HepG2 (cell line): ENCODE data around the gene IL11RA. TPM values are rescaled to one million over a fixed set of nuclear protein-coding genes. Genes with fewer than 3 reads are reported as not detected.

Experiments used
- AKAP8 ChIP-seq: sonication (generic); formaldehyde crosslinking; IDR thresholded peaks from 2 replicates; pipeline ENCODE4 v1.5.1; 2020; ENCODE audit warnings: mild to moderate bottlenecking, missing genetic modification reagents
- EEA1 ChIP-seq: sonication (generic); formaldehyde crosslinking; IDR thresholded peaks from 2 replicates; pipeline ENCODE4 v1.5.1; 2020; ENCODE audit warnings: mild to moderate bottlenecking, missing genetic modification reagents, borderline replicate concordance
- IKZF1 ChIP-seq: fragments of 450-650 bp; IDR thresholded peaks from 2 replicates; pipeline ENCODE4 v1.7.1; 2016
- KDM2A ChIP-seq: sonication (generic); formaldehyde crosslinking; IDR thresholded peaks from 2 replicates; pipeline ENCODE4 v1.4.0; 2020; ENCODE audit warnings: low read depth, missing genetic modification reagents, borderline replicate concordance
- MED8 ChIP-seq: sonication (generic); formaldehyde crosslinking; IDR thresholded peaks from 2 replicates; pipeline ENCODE4 v1.8.1; 2023; ENCODE audit warnings: mild to moderate bottlenecking, missing genetic modification reagents; ENCODE audit not compliant: insufficient replicate concordance
- MIER3 ChIP-seq: IDR thresholded peaks from 2 replicates; pipeline ENCODE4 v1.6.1; 2016; ENCODE audit warnings: missing compliant biosample characterization, borderline replicate concordance
- SOX5 ChIP-seq: IDR thresholded peaks from 2 replicates; pipeline ENCODE4 v1.6.1; 2016; ENCODE audit warnings: borderline replicate concordance
- SP4 ChIP-seq: sonication (generic); formaldehyde crosslinking; IDR thresholded peaks from 2 replicates; pipeline ENCODE4 v1.8.1; 2023; ENCODE audit warnings: mild to moderate bottlenecking, missing genetic modification reagents
- TAF15 ChIP-seq: fragments of 200-400 bp; formaldehyde crosslinking; IDR thresholded peaks from one replicate; pipeline ENCODE4 v1.6.1; 2018; ENCODE audit warnings: mild to moderate bottlenecking, low read depth, low read length; ENCODE audit not compliant: poor library complexity, severe bottlenecking
- ZBTB7A ChIP-seq: sonication (generic); formaldehyde crosslinking; IDR thresholded peaks from 2 replicates; pipeline ENCODE4 v1.8.0; 2022; ENCODE audit warnings: mild to moderate bottlenecking, missing genetic modification reagents
- ZNF678 ChIP-seq: sonication (generic); formaldehyde crosslinking; IDR thresholded peaks from 2 replicates; pipeline ENCODE4 v1.4.0; 2020; ENCODE audit warnings: mild to moderate bottlenecking, missing genetic modification reagents
- ZNF816 ChIP-seq: sonication (generic); formaldehyde crosslinking; IDR thresholded peaks from 2 replicates; pipeline ENCODE4 v1.8.0; 2022; ENCODE audit warnings: missing genetic modification reagents, mild to moderate bottlenecking, borderline replicate concordance
- ZSCAN22 ChIP-seq: sonication (generic); formaldehyde crosslinking; IDR thresholded peaks from 2 replicates; pipeline ENCODE4 v1.4.0; 2020; ENCODE audit warnings: mild to moderate bottlenecking, missing genetic modification reagents
- polyA plus RNA-seq, 8 experiments: library from polyadenylated mRNA; depleted of rRNA in 3 of 8; stranded (reverse) in 7 of 8; unstranded in 1 of 8; fragments of >200 nt; fragmentation: Illumina TruSeq in 4 of 8; extraction: Trizol in 4 of 8; gene quantifications; 2 replicates each; pipeline versions ENCODE4 v1.2.1 to v1.2.3, GENCODE V29; 2011 to 2016; ENCODE audit warnings: low read depth in 4 of 8, missing spikeins in 1 of 8, mixed read lengths in 1 of 8; ENCODE audit not compliant: insufficient read depth in 1 of 8
- total RNA-seq, 5 experiments: library from RNA; depleted of rRNA; stranded (reverse); fragments of >200 nt; fragmentation: Illumina TruSeq; extraction: Trizol; gene quantifications; 2 replicates each; pipeline ENCODE4 v1.2.3, GENCODE V29; 2016; ENCODE audit warnings: low read depth in 1 of 5
- TF ChIP-seq, protein P1 (sequence below): sonication (generic); formaldehyde crosslinking; IDR thresholded peaks from 2 replicates; pipeline ENCODE4 v1.9.0; 2021; ENCODE audit warnings: missing genetic modification reagents, borderline replicate concordance
- TF ChIP-seq, protein P2 (sequence below): sonication (generic); formaldehyde crosslinking; IDR thresholded peaks from 2 replicates; pipeline ENCODE4 v1.4.0; 2020; ENCODE audit warnings: missing genetic modification reagents, borderline replicate concordance
- TF ChIP-seq, protein P3 (sequence below): sonication (generic); formaldehyde crosslinking; IDR thresholded peaks from 2 replicates; pipeline ENCODE4 v1.4.0; 2020; ENCODE audit warnings: missing genetic modification reagents, borderline replicate concordance
- TF ChIP-seq, protein P4 (sequence below): IDR thresholded peaks from 2 replicates; pipeline ENCODE4 v1.6.1; 2016; ENCODE audit warnings: low read depth
- TF ChIP-seq, protein P5 (sequence below): sonication (generic); formaldehyde crosslinking; conservative IDR thresholded peaks from 2 replicates; pipeline ENCODE4 v1.4.0; 2020; ENCODE audit warnings: missing genetic modification reagents

IL11RA gene
- total and polyA plus RNA-seq, 2 of the 13 experiments (the other 11 are each of a cell fraction or from before 2014, with no cell fraction given): 2.0 to 4.2 TPM

DNA sequence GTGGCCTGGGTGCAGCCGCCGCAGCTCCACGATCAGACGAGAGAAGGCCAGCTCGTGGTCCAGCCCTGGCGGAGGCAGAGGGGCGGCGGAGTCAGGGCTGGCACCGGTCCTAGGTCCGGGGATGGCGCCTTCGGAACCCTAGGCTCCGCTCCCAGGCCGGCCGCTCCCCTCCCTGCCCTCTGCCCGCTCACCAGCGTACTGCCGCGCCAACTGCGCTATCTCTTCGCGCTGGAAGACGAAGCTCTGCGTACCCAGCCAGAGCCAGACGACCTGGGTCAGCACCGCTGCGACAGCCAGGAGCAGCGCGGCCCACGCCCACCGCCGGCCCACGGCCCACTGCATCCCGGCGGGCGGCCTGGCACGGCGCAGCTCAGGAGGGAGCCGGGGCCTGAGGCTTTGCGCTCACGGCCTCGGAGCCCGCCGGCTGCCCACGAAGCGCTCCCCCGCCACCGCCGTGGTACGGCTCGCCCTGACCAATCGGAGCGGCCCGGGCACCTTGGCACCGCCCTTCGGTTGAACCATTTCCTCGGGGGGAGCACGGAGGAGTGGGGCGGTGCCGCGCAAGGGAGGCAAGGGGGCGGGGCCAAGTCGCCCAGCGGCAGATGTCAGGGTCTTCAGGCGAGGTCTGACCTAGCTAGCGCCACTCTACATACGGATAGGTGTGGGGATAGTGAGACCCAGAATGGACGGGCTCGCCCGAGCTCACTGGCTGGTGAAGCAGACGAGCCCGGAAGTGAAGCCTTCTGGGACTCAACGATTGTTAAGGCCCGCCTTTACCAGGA is 14.4 kb upstream of the IL11RA start, which contains the start of gene SIGMAR1 (continued):
- TF ChIP-seq, protein P1, sequence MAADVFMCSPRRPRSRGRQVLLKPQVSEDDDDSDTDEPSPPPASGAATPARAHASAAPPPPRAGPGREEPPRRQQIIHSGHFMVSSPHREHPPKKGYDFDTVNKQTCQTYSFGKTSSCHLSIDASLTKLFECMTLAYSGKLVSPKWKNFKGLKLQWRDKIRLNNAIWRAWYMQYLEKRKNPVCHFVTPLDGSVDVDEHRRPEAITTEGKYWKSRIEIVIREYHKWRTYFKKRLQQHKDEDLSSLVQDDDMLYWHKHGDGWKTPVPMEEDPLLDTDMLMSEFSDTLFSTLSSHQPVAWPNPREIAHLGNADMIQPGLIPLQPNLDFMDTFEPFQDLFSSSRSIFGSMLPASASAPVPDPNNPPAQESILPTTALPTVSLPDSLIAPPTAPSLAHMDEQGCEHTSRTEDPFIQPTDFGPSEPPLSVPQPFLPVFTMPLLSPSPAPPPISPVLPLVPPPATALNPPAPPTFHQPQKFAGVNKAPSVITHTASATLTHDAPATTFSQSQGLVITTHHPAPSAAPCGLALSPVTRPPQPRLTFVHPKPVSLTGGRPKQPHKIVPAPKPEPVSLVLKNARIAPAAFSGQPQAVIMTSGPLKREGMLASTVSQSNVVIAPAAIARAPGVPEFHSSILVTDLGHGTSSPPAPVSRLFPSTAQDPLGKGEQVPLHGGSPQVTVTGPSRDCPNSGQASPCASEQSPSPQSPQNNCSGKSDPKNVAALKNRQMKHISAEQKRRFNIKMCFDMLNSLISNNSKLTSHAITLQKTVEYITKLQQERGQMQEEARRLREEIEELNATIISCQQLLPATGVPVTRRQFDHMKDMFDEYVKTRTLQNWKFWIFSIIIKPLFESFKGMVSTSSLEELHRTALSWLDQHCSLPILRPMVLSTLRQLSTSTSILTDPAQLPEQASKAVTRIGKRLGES (CRISPR knock-in tag): no peak
- TF ChIP-seq, protein P2, sequence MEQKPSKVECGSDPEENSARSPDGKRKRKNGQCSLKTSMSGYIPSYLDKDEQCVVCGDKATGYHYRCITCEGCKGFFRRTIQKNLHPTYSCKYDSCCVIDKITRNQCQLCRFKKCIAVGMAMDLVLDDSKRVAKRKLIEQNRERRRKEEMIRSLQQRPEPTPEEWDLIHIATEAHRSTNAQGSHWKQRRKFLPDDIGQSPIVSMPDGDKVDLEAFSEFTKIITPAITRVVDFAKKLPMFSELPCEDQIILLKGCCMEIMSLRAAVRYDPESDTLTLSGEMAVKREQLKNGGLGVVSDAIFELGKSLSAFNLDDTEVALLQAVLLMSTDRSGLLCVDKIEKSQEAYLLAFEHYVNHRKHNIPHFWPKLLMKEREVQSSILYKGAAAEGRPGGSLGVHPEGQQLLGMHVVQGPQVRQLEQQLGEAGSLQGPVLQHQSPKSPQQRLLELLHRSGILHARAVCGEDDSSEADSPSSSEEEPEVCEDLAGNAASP (CRISPR knock-in tag): peak; percentile 29; the same call in 1 of the 2 replicates
- TF ChIP-seq, protein P3, sequence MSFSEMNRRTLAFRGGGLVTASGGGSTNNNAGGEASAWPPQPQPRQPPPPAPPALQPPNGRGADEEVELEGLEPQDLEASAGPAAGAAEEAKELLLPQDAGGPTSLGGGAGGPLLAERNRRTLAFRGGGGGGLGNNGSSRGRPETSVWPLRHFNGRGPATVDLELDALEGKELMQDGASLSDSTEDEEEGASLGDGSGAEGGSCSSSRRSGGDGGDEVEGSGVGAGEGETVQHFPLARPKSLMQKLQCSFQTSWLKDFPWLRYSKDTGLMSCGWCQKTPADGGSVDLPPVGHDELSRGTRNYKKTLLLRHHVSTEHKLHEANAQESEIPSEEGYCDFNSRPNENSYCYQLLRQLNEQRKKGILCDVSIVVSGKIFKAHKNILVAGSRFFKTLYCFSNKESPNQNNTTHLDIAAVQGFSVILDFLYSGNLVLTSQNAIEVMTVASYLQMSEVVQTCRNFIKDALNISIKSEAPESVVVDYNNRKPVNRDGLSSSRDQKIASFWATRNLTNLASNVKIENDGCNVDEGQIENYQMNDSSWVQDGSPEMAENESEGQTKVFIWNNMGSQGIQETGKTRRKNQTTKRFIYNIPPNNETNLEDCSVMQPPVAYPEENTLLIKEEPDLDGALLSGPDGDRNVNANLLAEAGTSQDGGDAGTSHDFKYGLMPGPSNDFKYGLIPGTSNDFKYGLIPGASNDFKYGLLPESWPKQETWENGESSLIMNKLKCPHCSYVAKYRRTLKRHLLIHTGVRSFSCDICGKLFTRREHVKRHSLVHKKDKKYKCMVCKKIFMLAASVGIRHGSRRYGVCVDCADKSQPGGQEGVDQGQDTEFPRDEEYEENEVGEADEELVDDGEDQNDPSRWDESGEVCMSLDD (CRISPR knock-in tag): peak; percentile 16; the same call in 1 of the 2 replicates
- TF ChIP-seq, protein P4, sequence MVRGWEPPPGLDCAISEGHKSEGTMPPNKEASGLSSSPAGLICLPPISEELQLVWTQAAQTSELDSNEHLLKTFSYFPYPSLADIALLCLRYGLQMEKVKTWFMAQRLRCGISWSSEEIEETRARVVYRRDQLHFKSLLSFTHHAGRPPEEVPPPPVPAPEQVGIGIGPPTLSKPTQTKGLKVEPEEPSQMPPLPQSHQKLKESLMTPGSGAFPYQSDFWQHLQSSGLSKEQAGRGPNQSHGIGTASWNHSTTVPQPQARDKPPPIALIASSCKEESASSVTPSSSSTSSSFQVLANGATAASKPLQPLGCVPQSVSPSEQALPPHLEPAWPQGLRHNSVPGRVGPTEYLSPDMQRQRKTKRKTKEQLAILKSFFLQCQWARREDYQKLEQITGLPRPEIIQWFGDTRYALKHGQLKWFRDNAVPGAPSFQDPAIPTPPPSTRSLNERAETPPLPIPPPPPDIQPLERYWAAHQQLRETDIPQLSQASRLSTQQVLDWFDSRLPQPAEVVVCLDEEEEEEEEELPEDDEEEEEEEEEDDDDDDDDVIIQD: peak; percentile 62; the same call in 1 of the 2 replicates
- no peak for TF ChIP-seq MIER3 (CRISPR knock-in tag)
- peak; percentile 90 for TF ChIP-seq KDM2A
- TF ChIP-seq SOX5 (CRISPR knock-in tag): 0 out of 2 replicates have a peak, but pooled peaks have one; percentile 31
- TF ChIP-seq SP4 (CRISPR knock-in tag): peak; percentile 94
- peak; percentile 71; the same call in 1 of the 2 replicates for TF ChIP-seq ZNF816 (CRISPR knock-in tag)
- TF ChIP-seq, protein P5, sequence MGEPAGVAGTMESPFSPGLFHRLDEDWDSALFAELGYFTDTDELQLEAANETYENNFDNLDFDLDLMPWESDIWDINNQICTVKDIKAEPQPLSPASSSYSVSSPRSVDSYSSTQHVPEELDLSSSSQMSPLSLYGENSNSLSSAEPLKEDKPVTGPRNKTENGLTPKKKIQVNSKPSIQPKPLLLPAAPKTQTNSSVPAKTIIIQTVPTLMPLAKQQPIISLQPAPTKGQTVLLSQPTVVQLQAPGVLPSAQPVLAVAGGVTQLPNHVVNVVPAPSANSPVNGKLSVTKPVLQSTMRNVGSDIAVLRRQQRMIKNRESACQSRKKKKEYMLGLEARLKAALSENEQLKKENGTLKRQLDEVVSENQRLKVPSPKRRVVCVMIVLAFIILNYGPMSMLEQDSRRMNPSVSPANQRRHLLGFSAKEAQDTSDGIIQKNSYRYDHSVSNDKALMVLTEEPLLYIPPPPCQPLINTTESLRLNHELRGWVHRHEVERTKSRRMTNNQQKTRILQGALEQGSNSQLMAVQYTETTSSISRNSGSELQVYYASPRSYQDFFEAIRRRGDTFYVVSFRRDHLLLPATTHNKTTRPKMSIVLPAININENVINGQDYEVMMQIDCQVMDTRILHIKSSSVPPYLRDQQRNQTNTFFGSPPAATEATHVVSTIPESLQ (CRISPR knock-in tag): no peak
- TF ChIP-seq AKAP8 (CRISPR knock-in tag): peak; percentile 58; the same call in 1 of the 2 replicates
- no peak; the same call in none of the 2 replicates for TF ChIP-seq EEA1 (CRISPR knock-in tag)
- TF ChIP-seq MED8 (CRISPR knock-in tag): peak; percentile 27
- TF ChIP-seq ZNF678: no peak
- TF ChIP-seq IKZF1: no peak
- TF ChIP-seq ZBTB7A (CRISPR knock-in tag): no peak
- no peak for TF ChIP-seq ZSCAN22 (CRISPR knock-in tag)
- TF ChIP-seq TAF15: no peak
